Esophagus (tissue), 2 donors: ENCODE measurements around the gene NAP1L1. TPM values are rescaled to one million over a fixed set of nuclear protein-coding genes. Genes with fewer than 3 reads are reported as not detected.

Experiments used
- H3K27ac ChIP-seq, 2 donors: one replicate each; pipeline ENCODE4 v1.5.1; 2013; ENCODE audit warnings: low read depth in 2 of 2, mild to moderate bottlenecking in 2 of 2, inconsistent platforms in 1 of 2, low read length in 1 of 2, moderate library complexity in 1 of 2
- H3K27me3 ChIP-seq, 2 donors: one replicate each; pipeline ENCODE4 v1.6.1; 2013; ENCODE audit warnings: low read length in 2 of 2, control low read depth in 1 of 2, mild to moderate bottlenecking in 1 of 2; ENCODE audit not compliant: insufficient read depth in 2 of 2, control insufficient read depth in 1 of 2
- H3K36me3 ChIP-seq, 2 donors: one replicate each; pipeline ENCODE4 v1.6.1; 2013; ENCODE audit warnings: low read length in 1 of 2; ENCODE audit not compliant: control insufficient read depth in 2 of 2, insufficient read depth in 2 of 2
- H3K4me1 ChIP-seq, 2 donors: one replicate each; pipeline ENCODE4 v1.6.1; 2013; ENCODE audit warnings: low read length in 1 of 2; ENCODE audit not compliant: control insufficient read depth in 2 of 2, insufficient read depth in 2 of 2
- H3K4me3 ChIP-seq, 2 donors: one replicate each; pipeline ENCODE4 v1.5.1; 2013; ENCODE audit warnings: low read length in 2 of 2, mild to moderate bottlenecking in 2 of 2, low read depth in 1 of 2, moderate library complexity in 1 of 2
- H3K9me3 ChIP-seq, 2 donors: one replicate each; pipeline ENCODE4 v1.6.1; 2013; ENCODE audit warnings: mild to moderate bottlenecking in 2 of 2, low read depth in 1 of 2, low read length in 1 of 2, moderate library complexity in 1 of 2; ENCODE audit not compliant: control insufficient read depth in 2 of 2, insufficient read depth in 1 of 2
- WGBS, 2 donors: extraction: QIAGEN DNeasy Blood & Tissue Kit; methylation state at CpG; one replicate each; pipeline ENCODE4 v1.1.7; 2013; 5-methylcytosine and 5-hydroxymethylcytosine counted together
- polyA plus RNA-seq, 2 donors: library from polyadenylated mRNA; stranded (reverse); fragments of 200-250 nt; gene quantifications; one replicate each; pipeline ENCODE4 v1.2.3, GENCODE V29; 2013
- donor health status: healthy with polysubstance abuse.
- donor health status: Bipolar disorder and iron deficiency.

The NAP1L1 gene
- polyA plus RNA-seq, 2 donors = 100 to 145 TPM

GRCh38 chr12:76084863-76085519, 506 bp upstream of the NAP1L1 start:
- Histone ChIP-seq H3K9me3 (no peaks in the 10 kb centered on the region), H3K27me3 (no peaks in the 10 kb centered on the region), H3K4me1 (peaks cover 0 to 2% of the 10 kb centered on the region in 2 donors), H3K36me3 (no peaks in the 10 kb centered on the region), H3K4me3 (peak overlapping the region; percentile 64 to 83), H3K27ac (peak overlapping the region; percentile 94)
- WGBS, 2 donors = 1% methylated on average over 41 to 44 of the region's 44 CpGs

GRCh38 chr12:76083246-76083903, 1.1 kb downstream of the NAP1L1 start:
- Histone ChIP-seq H3K27me3 (no peaks in the 10 kb centered on the region), H3K27ac (peak overlapping the region; percentile 94), H3K4me3 (peak overlapping the region; percentile 64 to 83), H3K4me1 (peaks cover 0 to 2% of the 10 kb centered on the region in 2 donors), H3K36me3 (no peaks in the 10 kb centered on the region), H3K9me3 (no peaks in the 10 kb centered on the region)
- WGBS, 2 donors = 4 to 8% methylated on average over 14 of the region's 14 CpGs

- no peaks in the 10 kb centered on the region for H3K9me3 ChIP-seq
- no peaks in the 10 kb centered on the region for H3K27me3 ChIP-seq
- H3K4me1 ChIP-seq = peaks cover 0 to 2% of the 10 kb centered on the region in 2 donors
- no peaks in the 10 kb centered on the region for H3K36me3 ChIP-seq
- no peak overlapping the region for H3K27ac ChIP-seq
- no peak overlapping the region for H3K4me3 ChIP-seq
Measured at GRCh38 chr12:76081909-76082308, 2.6 kb downstream of the NAP1L1 start.

- Histone ChIP-seq H3K36me3 (no peaks in the 10 kb centered on the region), H3K4me3 (no peak overlapping the region), H3K27me3 (no peaks in the 10 kb centered on the region), H3K27ac (no peak overlapping the region), H3K4me1 (peaks cover 0 to 2% of the 10 kb centered on the region in 2 donors), H3K9me3 (no peaks in the 10 kb centered on the region)
- 78 to 82% methylated on average over 6 of the region's 6 CpGs for WGBS, 2 donors
Measured at GRCh38 chr12:76080729-76081415, 3.6 kb downstream of the NAP1L1 start.

- 74 to 85% methylated on average over 2 of the region's 2 CpGs for WGBS, 2 donors
Measured at GRCh38 chr12:76080017-76080728, 4.3 kb downstream of the NAP1L1 start.

GRCh38 chr12:76078748-76079147, 5.7 kb downstream of the NAP1L1 start:
- Histone ChIP-seq H3K27ac (no peak overlapping the region), H3K4me1 (peaks cover 0 to 2% of the 10 kb centered on the region in 2 donors)
- 90 to 92% methylated on average over 2 of the region's 2 CpGs for WGBS, 2 donors

More at GRCh38 chr12:76080017-76080728, 4.3 kb downstream of the NAP1L1 start:
- H3K36me3 ChIP-seq = no peaks in the 10 kb centered on the region
- no peak overlapping the region for H3K4me3 ChIP-seq
- H3K9me3 ChIP-seq = no peaks in the 10 kb centered on the region
- no peak overlapping the region for H3K27ac ChIP-seq
- peaks cover 0 to 2% of the 10 kb centered on the region in 2 donors for H3K4me1 ChIP-seq
- no peaks in the 10 kb centered on the region for H3K27me3 ChIP-seq

GRCh38 chr12:76075448-76075847, 9.0 kb downstream of the NAP1L1 start:
- WGBS, 2 donors = 90 to 97% methylated on average over 1 of the region's 1 CpG
- Histone ChIP-seq H3K9me3 (no peaks in the 10 kb centered on the region), H3K4me1 (no peaks in the 10 kb centered on the region), H3K4me3 (no peak overlapping the region), H3K36me3 (no peaks in the 10 kb centered on the region), H3K27ac (no peak overlapping the region), H3K27me3 (no peaks in the 10 kb centered on the region)

More at GRCh38 chr12:76078748-76079147, 5.7 kb downstream of the NAP1L1 start:
- Histone ChIP-seq H3K9me3 (no peaks in the 10 kb centered on the region), H3K4me3 (no peak overlapping the region), H3K27me3 (no peaks in the 10 kb centered on the region), H3K36me3 (no peaks in the 10 kb centered on the region)

GRCh38 chr12:76074701-76075336, 9.7 kb downstream of the NAP1L1 start:
- Histone ChIP-seq H3K4me3 (no peak overlapping the region), H3K9me3 (no peaks in the 10 kb centered on the region), H3K27me3 (no peaks in the 10 kb centered on the region), H3K36me3 (no peaks in the 10 kb centered on the region), H3K4me1 (no peaks in the 10 kb centered on the region), H3K27ac (no peak overlapping the region)
- WGBS, 2 donors = 52 to 81% methylated on average over 1 of the region's 1 CpG

- Histone ChIP-seq H3K4me1 (no peaks in the 10 kb centered on the region), H3K9me3 (no peaks in the 10 kb centered on the region), H3K27me3 (no peaks in the 10 kb centered on the region), H3K4me3 (no peak overlapping the region), H3K36me3 (no peaks in the 10 kb centered on the region), H3K27ac (no peak overlapping the region)
Measured at GRCh38 chr12:76073561-76073960, 10.9 kb downstream of the NAP1L1 start.
